Calu3 (cell line): Measurements from ENCODE around the gene FDXACB1. TPM values are rescaled to one million over a fixed set of nuclear protein-coding genes. Genes with fewer than 3 reads are reported as not detected.

Experiments used
- BruUV-seq: library from RNA; stranded (reverse); fragments of 400-500 nt; replicated peaks from 2 replicates; lab custom pipeline; 2021; lab: Mats Ljungman, UMichigan
- CTCF ChIA-PET: fragments of 300-600 bp; sonication (Branson Sonifier 250); formaldehyde crosslinking; loops from one replicate; lab custom pipeline; 2022; ENCODE audit warnings: antibody characterized with exemption; lab: Charles Lee
- DNase-seq: peaks from one replicate; pipeline ENCODE4 v3.0.0; 2022
- H3K27ac Mint-ChIP-seq: one replicate; pipeline ENCODE4 v1.8.0; 2022; ENCODE audit warnings: mixed read lengths; ENCODE audit not compliant: unreplicated experiment
- H3K27me3 Mint-ChIP-seq: one replicate; pipeline ENCODE4 v1.8.0; 2022; ENCODE audit warnings: mixed read lengths; ENCODE audit not compliant: unreplicated experiment
- H3K36me3 Mint-ChIP-seq: one replicate; pipeline ENCODE4 v1.8.0; 2022; ENCODE audit warnings: mild to moderate bottlenecking, moderate library complexity, mixed read lengths; ENCODE audit not compliant: insufficient read depth, unreplicated experiment
- H3K4me1 Mint-ChIP-seq: one replicate; pipeline ENCODE4 v1.8.0; 2022; ENCODE audit warnings: mild to moderate bottlenecking, low read depth, mixed read lengths; ENCODE audit not compliant: unreplicated experiment
- H3K4me3 Mint-ChIP-seq: one replicate; pipeline ENCODE4 v1.8.0; 2022; ENCODE audit warnings: mild to moderate bottlenecking, low read depth, moderate library complexity, mixed read lengths; ENCODE audit not compliant: unreplicated experiment
- H3K9me3 Mint-ChIP-seq: one replicate; pipeline ENCODE4 v1.8.0; 2022; ENCODE audit warnings: low read depth, mixed read lengths; ENCODE audit not compliant: unreplicated experiment
- CTCF ChIP-seq: fragments of 200-600 bp; IDR thresholded peaks from one replicate; pipeline ENCODE4 v1.8.0; 2022; ENCODE audit warnings: antibody characterized with exemption; ENCODE audit not compliant: unreplicated experiment
- intact Hi-C: fragments of 100-400 bp; cut with micrococcal nuclease; formaldehyde crosslinking; loops from one replicate; pipeline ENCODE4 v1.10.0; 2022; ENCODE audit not compliant: unreplicated experiment
- total RNA-seq: library from RNA; stranded (reverse); gene quantifications from 2 replicates; pipeline ENCODE4 v1.2.3, GENCODE V29; 2022

FDXACB1 gene
- total RNA-seq, 1 experiment from 2014 or later = 1.7 TPM

GRCh38 chr11:111882202-111882601 is 3.2 kb upstream of the FDXACB1 start:
- BruUV-seq = no TSS peak
- no peak for TF ChIP-seq CTCF
- H3K36me3 Mint-ChIP-seq = peaks cover 19% of the 10 kb centered on the region
- intact Hi-C loops = no loop called here
- H3K4me3 Mint-ChIP-seq = no peak overlapping the region
- no peak overlapping the region for H3K27ac Mint-ChIP-seq
- CTCF ChIA-PET = no interaction called here
- no peaks in the 10 kb centered on the region for H3K27me3 Mint-ChIP-seq
- DNase-seq = no peak
- H3K9me3 Mint-ChIP-seq = no peaks in the 10 kb centered on the region
- H3K4me1 Mint-ChIP-seq = peaks cover 9% of the 10 kb centered on the region

- no peak for TF ChIP-seq CTCF
- Mint-ChIP-seq H3K27me3 (no peaks in the 10 kb centered on the region), H3K4me1 (peaks cover 9% of the 10 kb centered on the region), H3K27ac (peak overlapping the region; percentile 93), H3K36me3 (peaks cover 19% of the 10 kb centered on the region), H3K9me3 (no peaks in the 10 kb centered on the region), H3K4me3 (peak overlapping the region; percentile 80)
- TSS peak; percentile 95 for BruUV-seq
- CTCF ChIA-PET = no interaction called here
- intact Hi-C loops = loop anchor here (10.0 kb wide), 1 partner anchor 195 kb away; the partner anchor contains the start of genes NKAPD1 and PIH1D2
- no peak for DNase-seq
These were observed 634 bp upstream of the FDXACB1 start for GRCh38 chr11:111879637-111879960.

DNA sequence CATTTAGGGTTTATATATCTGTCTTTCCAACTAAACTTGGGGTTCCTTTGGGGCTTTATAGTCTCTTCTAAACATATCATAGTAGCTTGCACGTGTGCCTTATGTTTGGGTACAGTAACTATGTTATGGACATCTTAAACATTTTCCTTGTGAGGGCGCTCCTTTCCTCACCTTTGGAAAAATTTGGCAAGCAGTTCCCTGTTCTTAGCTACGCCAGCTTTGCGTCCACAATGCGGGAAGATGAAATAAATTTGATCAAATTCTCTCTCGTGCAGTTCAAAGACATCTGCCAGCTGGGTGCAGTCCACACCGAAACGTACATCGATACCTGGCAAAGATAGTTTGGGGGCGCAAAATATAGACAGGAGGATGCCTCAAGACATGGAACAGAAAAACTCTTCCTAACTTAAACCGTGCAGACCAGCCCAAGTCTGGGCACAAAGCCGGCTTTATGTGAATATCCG is 548 bp downstream of the FDXACB1 start:
- Mint-ChIP-seq H3K9me3 (no peaks in the 10 kb centered on the region), H3K4me1 (peaks cover 9% of the 10 kb centered on the region), H3K4me3 (peak overlapping the region; percentile 80), H3K36me3 (peaks cover 19% of the 10 kb centered on the region), H3K27me3 (no peaks in the 10 kb centered on the region), H3K27ac (peak overlapping the region; percentile 93)
- intact Hi-C loops = loop anchor here (1.0 to 10.0 kb wide), 2 partner anchors 104 to 196 kb away; partner anchors contain the start of genes NKAPD1 and PIH1D2
- BruUV-seq = TSS peak; percentile 71
- CTCF ChIA-PET = interaction anchor here (1.2 kb wide), 1 partner anchor 104 kb away, joined by 6 read pairs; no protein-coding TSS in a partner anchor
- no peak for TF ChIP-seq CTCF
- no peak for DNase-seq

DNA sequence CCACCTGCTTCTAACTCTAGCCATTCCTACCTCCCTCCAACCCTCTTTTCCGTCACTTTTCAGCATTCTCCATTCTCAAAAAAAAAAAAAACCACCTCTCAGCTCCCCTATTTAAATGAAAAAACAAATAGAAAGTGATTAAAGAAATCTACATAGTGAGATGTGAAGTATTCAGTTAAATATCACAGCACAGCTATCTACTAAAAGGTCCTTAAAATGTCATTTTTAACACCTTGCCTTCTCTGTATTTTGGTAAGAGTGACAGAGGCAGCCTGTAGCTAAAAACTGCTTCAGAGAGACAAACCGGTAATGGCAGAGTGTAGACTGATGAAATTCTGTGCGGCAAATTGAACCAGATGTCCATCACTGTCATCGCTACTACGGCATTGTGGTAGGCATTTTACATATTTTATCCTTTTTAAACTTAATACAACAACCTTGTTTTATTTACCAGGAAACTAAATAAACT is 7.2 kb downstream of the FDXACB1 start:
- BruUV-seq = no TSS peak
- no peak for TF ChIP-seq CTCF
- intact Hi-C loops = loop anchor here (10.0 kb wide), 1 partner anchor 203 kb away; the partner anchor contains the start of genes NKAPD1 and PIH1D2
- no peaks in the 10 kb centered on the region for H3K27me3 Mint-ChIP-seq
- CTCF ChIA-PET = interaction anchor here (0.6 to 2.5 kb wide), 5 partner anchors 55 to 449 kb away, joined by 3 to 12 read pairs (median 5); no protein-coding TSS in a partner anchor
- H3K36me3 Mint-ChIP-seq = peaks cover 14% of the 10 kb centered on the region
- no peaks in the 10 kb centered on the region for H3K9me3 Mint-ChIP-seq
- DNase-seq = no peak
- peak overlapping the region; percentile 70 for H3K27ac Mint-ChIP-seq
- no peaks in the 10 kb centered on the region for H3K4me1 Mint-ChIP-seq
- H3K4me3 Mint-ChIP-seq = peak overlapping the region; percentile 78
